SK-N-SH treated with all-trans-retinoic acid at 6 μM for 48 hours (cell line): ENCODE data around the gene JARID2.

Source experiments
- ARNTL ChIP-seq: fragments of 450-650 bp; formaldehyde crosslinking; IDR thresholded peaks from 2 replicates; pipeline ENCODE4 v1.5.0; 2020; ENCODE audit warnings: low read depth, mild to moderate bottlenecking, moderate library complexity, borderline replicate concordance
- BACH2 ChIP-seq: fragments of 250-450 bp; sonication (Bioruptor Pico); IDR thresholded peaks from 2 replicates; pipeline ENCODE4 v1.9.0; 2021; ENCODE audit warnings: mild to moderate bottlenecking, borderline replicate concordance
- CSDC2 ChIP-seq: fragments of 250-450 bp; sonication (Bioruptor Pico); IDR thresholded peaks from 2 replicates; pipeline ENCODE4 v1.5.0; 2020; ENCODE audit warnings: mild to moderate bottlenecking, moderate library complexity
- GLIS3 ChIP-seq: fragments of 250-450 bp; sonication (Bioruptor Pico); IDR thresholded peaks from 2 replicates; pipeline ENCODE4 v1.5.0; 2020; ENCODE audit warnings: mild to moderate bottlenecking, moderate library complexity
- OSR1 ChIP-seq: fragments of 250-450 bp; sonication (Bioruptor Pico); IDR thresholded peaks from 2 replicates; pipeline ENCODE4 v1.8.0; 2022; ENCODE audit warnings: moderate library complexity, mild to moderate bottlenecking, inconsistent platforms
- PPARA ChIP-seq: fragments of 250-450 bp; sonication (Bioruptor Pico); IDR thresholded peaks from 2 replicates; pipeline ENCODE4 v1.5.0; 2020; ENCODE audit warnings: mild to moderate bottlenecking, borderline replicate concordance
- RARB ChIP-seq: fragments of 250-450 bp; sonication (Bioruptor Pico); IDR thresholded peaks from 2 replicates; pipeline ENCODE4 v1.8.0; 2021; ENCODE audit warnings: mild to moderate bottlenecking, moderate library complexity
- SNAI2 ChIP-seq: fragments of 250-450 bp; sonication (Bioruptor Pico); IDR thresholded peaks from 2 replicates; pipeline ENCODE4 v1.5.0; 2020; ENCODE audit warnings: mild to moderate bottlenecking, moderate library complexity
- ZFP30 ChIP-seq: fragments of 450-650 bp; formaldehyde crosslinking; IDR thresholded peaks from 2 replicates; pipeline ENCODE4 v1.5.0; 2022; ENCODE audit warnings: mild to moderate bottlenecking, moderate library complexity
- ZNF70 ChIP-seq: fragments of 450-650 bp; formaldehyde crosslinking; IDR thresholded peaks from 2 replicates; pipeline ENCODE4 v1.5.0; 2020; ENCODE audit warnings: mild to moderate bottlenecking, moderate library complexity
- ZNF8 ChIP-seq: fragments of 450-650 bp; formaldehyde crosslinking; IDR thresholded peaks from 2 replicates; pipeline ENCODE4 v1.5.0; 2020; ENCODE audit warnings: mild to moderate bottlenecking, moderate library complexity
- TF ChIP-seq, protein P1 (sequence below): fragments of 250-450 bp; sonication (Bioruptor Pico); IDR thresholded peaks from 2 replicates; pipeline ENCODE4 v1.8.0; 2020; ENCODE audit warnings: mild to moderate bottlenecking, moderate library complexity, borderline replicate concordance
- TF ChIP-seq, protein P2 (sequence below): fragments of 250-450 bp; sonication (Bioruptor Pico); IDR thresholded peaks from 2 replicates; pipeline ENCODE4 v1.5.1; 2020; ENCODE audit warnings: low read depth, mild to moderate bottlenecking, moderate library complexity
- TF ChIP-seq, protein P3 (sequence below): fragments of 250-450 bp; sonication (Bioruptor Pico); IDR thresholded peaks from 2 replicates; pipeline ENCODE4 v1.5.1; 2021; ENCODE audit warnings: mild to moderate bottlenecking, moderate library complexity

DNA sequence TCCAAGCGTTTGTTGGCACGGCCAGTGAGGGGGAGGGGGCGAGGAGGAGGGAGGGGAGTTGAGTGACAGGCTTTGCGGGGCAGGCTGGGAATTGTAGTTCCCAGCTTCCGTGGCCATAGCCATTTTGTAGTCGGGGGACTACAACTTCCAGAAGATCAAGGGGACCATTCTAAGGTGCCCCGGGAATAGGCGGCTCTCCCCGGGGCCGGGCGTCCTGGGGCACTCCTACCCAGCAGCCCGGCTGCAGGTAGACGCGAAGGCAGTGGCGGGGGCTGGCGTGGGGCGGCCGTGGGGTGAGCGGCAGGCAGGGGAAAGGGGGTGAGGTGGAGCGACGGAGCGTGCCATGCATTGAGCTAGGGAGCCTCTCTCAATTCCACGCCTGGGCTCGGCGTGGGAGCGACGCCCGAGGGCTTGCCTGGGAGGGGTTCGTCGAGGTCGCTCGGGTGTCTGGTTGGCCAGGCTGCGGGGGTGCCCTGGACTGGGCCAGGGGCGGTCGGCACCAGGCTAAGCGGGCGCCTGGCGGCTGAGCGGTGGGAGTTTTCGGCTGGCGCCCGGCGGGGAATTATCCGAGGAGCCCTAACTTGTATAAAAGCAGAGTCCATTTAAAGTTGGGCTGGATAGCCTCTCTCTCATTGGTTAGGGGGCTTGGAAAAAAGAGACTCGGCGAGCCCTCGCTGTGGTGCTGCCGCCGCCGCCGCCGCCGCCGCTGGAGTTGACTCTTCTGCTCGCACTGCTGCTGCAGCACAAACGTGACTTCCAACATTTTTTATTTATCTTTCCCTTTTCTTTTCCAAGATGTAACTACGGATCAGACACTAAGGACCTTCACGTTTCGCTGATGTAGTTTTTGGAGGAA lies at the start of gene JARID2:
- no peak for TF ChIP-seq ZFP30 (CRISPR knock-in tag)
- TF ChIP-seq, protein P1, sequence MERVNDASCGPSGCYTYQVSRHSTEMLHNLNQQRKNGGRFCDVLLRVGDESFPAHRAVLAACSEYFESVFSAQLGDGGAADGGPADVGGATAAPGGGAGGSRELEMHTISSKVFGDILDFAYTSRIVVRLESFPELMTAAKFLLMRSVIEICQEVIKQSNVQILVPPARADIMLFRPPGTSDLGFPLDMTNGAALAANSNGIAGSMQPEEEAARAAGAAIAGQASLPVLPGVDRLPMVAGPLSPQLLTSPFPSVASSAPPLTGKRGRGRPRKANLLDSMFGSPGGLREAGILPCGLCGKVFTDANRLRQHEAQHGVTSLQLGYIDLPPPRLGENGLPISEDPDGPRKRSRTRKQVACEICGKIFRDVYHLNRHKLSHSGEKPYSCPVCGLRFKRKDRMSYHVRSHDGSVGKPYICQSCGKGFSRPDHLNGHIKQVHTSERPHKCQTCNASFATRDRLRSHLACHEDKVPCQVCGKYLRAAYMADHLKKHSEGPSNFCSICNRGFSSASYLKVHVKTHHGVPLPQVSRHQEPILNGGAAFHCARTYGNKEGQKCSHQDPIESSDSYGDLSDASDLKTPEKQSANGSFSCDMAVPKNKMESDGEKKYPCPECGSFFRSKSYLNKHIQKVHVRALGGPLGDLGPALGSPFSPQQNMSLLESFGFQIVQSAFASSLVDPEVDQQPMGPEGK (CRISPR knock-in tag), result no peak
- TF ChIP-seq CSDC2 (CRISPR knock-in tag), result no peak
- no peak for TF ChIP-seq BACH2 (CRISPR knock-in tag)
- no peak for TF ChIP-seq SNAI2
- no peak for TF ChIP-seq ZNF70 (CRISPR knock-in tag)
- TF ChIP-seq, protein P2, sequence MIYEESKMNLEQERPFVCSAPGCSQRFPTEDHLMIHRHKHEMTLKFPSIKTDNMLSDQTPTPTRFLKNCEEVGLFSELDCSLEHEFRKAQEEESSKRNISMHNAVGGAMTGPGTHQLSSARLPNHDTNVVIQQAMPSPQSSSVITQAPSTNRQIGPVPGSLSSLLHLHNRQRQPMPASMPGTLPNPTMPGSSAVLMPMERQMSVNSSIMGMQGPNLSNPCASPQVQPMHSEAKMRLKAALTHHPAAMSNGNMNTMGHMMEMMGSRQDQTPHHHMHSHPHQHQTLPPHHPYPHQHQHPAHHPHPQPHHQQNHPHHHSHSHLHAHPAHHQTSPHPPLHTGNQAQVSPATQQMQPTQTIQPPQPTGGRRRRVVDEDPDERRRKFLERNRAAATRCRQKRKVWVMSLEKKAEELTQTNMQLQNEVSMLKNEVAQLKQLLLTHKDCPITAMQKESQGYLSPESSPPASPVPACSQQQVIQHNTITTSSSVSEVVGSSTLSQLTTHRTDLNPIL (CRISPR knock-in tag), result no peak
- TF ChIP-seq GLIS3 (CRISPR knock-in tag), result no peak
- no peak for TF ChIP-seq ARNTL
- TF ChIP-seq RARB (CRISPR knock-in tag), result no peak
- TF ChIP-seq OSR1, result no peak
- TF ChIP-seq PPARA (CRISPR knock-in tag), result no peak
- TF ChIP-seq ZNF8 (CRISPR knock-in tag), result no peak
- TF ChIP-seq, protein P3, sequence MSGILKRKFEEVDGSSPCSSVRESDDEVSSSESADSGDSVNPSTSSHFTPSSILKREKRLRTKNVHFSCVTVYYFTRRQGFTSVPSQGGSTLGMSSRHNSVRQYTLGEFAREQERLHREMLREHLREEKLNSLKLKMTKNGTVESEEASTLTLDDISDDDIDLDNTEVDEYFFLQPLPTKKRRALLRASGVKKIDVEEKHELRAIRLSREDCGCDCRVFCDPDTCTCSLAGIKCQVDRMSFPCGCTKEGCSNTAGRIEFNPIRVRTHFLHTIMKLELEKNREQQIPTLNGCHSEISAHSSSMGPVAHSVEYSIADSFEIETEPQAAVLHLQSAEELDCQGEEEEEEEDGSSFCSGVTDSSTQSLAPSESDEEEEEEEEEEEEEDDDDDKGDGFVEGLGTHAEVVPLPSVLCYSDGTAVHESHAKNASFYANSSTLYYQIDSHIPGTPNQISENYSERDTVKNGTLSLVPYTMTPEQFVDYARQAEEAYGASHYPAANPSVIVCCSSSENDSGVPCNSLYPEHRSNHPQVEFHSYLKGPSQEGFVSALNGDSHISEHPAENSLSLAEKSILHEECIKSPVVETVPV (CRISPR knock-in tag), result no peak
